H1 (cell line): ENCODE measurements around the gene CELA1. TPM values are rescaled to one million over a fixed set of nuclear protein-coding genes. Genes with fewer than 3 reads are reported as not detected.

Experiments
- CTCF ChIA-PET: fragments of 300-600 bp; sonication (Branson Sonifier 250); formaldehyde crosslinking; loops from one replicate; lab custom pipeline; 2021; ENCODE audit not compliant: partially characterized antibody; lab: Charles Lee
- POLR2A ChIA-PET: fragments of 300-600 bp; sonication (Branson Sonifier 250); formaldehyde crosslinking; loops from one replicate; lab custom pipeline; 2021; ENCODE audit warnings: inconsistent platforms; ENCODE audit not compliant: partially characterized antibody; lab: Charles Lee
- DNase-seq, 2 experiments: peaks; one replicate each; pipeline versions ENCODE4 v3.0.0 to v3.0.0-alpha.2; 2010 to 2022; ENCODE audit warnings: low spot score in 2 of 2, low read depth in 1 of 2, mixed read lengths in 1 of 2
- FAIRE-seq: peaks from 2 replicates; lab custom pipeline; 2011; peaks lifted over from hg19 to GRCh38; lab: Jason Lieb, UNC
- H2AFZ ChIP-seq: 2 replicates; pipeline ENCODE4 v1.8.1; 2012; ENCODE audit warnings: low read length, inconsistent platforms
- H2AK5ac ChIP-seq: 2 replicates; pipeline ENCODE4 v1.6.1; 2013; ENCODE audit warnings: low read depth, low read length
- H2BK120ac ChIP-seq: replicated peaks from 2 replicates; pipeline ENCODE3; 2013; ENCODE audit warnings: low read depth, low read length, inconsistent platforms
- H2BK12ac ChIP-seq: 2 replicates; pipeline ENCODE4 v1.6.1; 2013; ENCODE audit warnings: low read depth, low read length
- H2BK15ac ChIP-seq: 2 replicates; pipeline ENCODE4 v1.6.1; 2013; ENCODE audit warnings: low read length
- H2BK20ac ChIP-seq: 2 replicates; pipeline ENCODE4 v1.6.1; 2013; ENCODE audit warnings: low read length
- H2BK5ac ChIP-seq: 2 replicates; pipeline ENCODE4 v1.6.1; 2013; ENCODE audit warnings: low read depth, low read length
- H3K14ac ChIP-seq: 2 replicates; pipeline ENCODE4 v1.6.1; 2013; ENCODE audit warnings: inconsistent platforms; ENCODE audit not compliant: insufficient read length
- H3K18ac ChIP-seq: 2 replicates; pipeline ENCODE4 v1.6.1; 2013; ENCODE audit warnings: low read length; ENCODE audit errors: extremely low read depth
- H3K23ac ChIP-seq: 2 replicates; pipeline ENCODE4 v1.6.1; 2013; ENCODE audit warnings: inconsistent platforms; ENCODE audit not compliant: insufficient read length
- H3K23me2 ChIP-seq: 2 replicates; pipeline ENCODE4 v1.6.1; 2013; ENCODE audit warnings: low read depth, low read length
- H3K27ac ChIP-seq: 2 replicates; pipeline ENCODE4 v1.6.1; 2011; ENCODE audit warnings: low read depth, low read length, inconsistent platforms
- H3K27me3 ChIP-seq, 4 experiments: replicated peaks in 1 of 4; 1 replicate in 1 of 4; 2 replicates in 3 of 4; pipeline versions ENCODE4 v1.6.1 to v1.8.1; 2011 to 2013; ENCODE audit warnings: low read length in 3 of 4, mild to moderate bottlenecking in 3 of 4, inconsistent platforms in 2 of 4, mixed read lengths in 2 of 4, moderate library complexity in 1 of 4; ENCODE audit not compliant: control insufficient read depth in 3 of 4, insufficient read depth in 3 of 4; ENCODE audit errors: extremely low read depth in 1 of 4
- H3K36me3 ChIP-seq, 4 experiments: 2 replicates each; pipeline versions ENCODE4 v1.6.1 to v1.8.1; 2011 to 2013; ENCODE audit warnings: mild to moderate bottlenecking in 4 of 4, low read length in 3 of 4, moderate library complexity in 2 of 4, control low read depth in 1 of 4, inconsistent platforms in 1 of 4; ENCODE audit not compliant: insufficient read depth in 4 of 4, control insufficient read depth in 2 of 4
- H3K4ac ChIP-seq: replicated peaks from 2 replicates; pipeline ENCODE3; 2013; ENCODE audit warnings: low read length, low read depth, mixed read lengths, inconsistent platforms; ENCODE audit not compliant: insufficient read length
- H3K4me1 ChIP-seq, 4 experiments: replicated peaks in 1 of 4; 1 replicate in 1 of 4; 2 replicates in 3 of 4; pipeline versions ENCODE4 v1.6.1 to v1.8.1; 2011 to 2013; ENCODE audit warnings: low read length in 3 of 4, inconsistent platforms in 2 of 4, mixed read lengths in 1 of 4; ENCODE audit not compliant: insufficient read depth in 4 of 4, control insufficient read depth in 3 of 4
- H3K4me2 ChIP-seq, 2 experiments: 2 replicates each; pipeline versions ENCODE4 v1.6.1 to v1.8.1; 2011 to 2013; ENCODE audit warnings: low read depth in 2 of 2, low read length in 2 of 2, control low read depth in 1 of 2, inconsistent platforms in 1 of 2, mild to moderate bottlenecking in 1 of 2; ENCODE audit not compliant: insufficient read depth in 1 of 2
- H3K4me3 ChIP-seq, 4 experiments: fragments of 200-600, 300-600 bp in 1 of 4; sonication (generic), shearing (Covaris generic), sonication (Bioruptor Twin) in 1 of 4; 2 replicates each; pipeline versions ENCODE4 v1.5.1 to v1.8.1; 2011 to 2016; ENCODE audit warnings: low read length in 4 of 4, low read depth in 3 of 4, control low read depth in 2 of 4, inconsistent platforms in 2 of 4, mild to moderate bottlenecking in 2 of 4, mixed read lengths in 1 of 4, moderate library complexity in 1 of 4; ENCODE audit not compliant: insufficient read depth in 2 of 4; ENCODE audit errors: extremely low read depth in 1 of 4
- H3K56ac ChIP-seq: replicated peaks from 2 replicates; pipeline ENCODE3; 2013; ENCODE audit warnings: low read depth, mild to moderate bottlenecking, mixed read lengths, low read length, inconsistent platforms; ENCODE audit not compliant: insufficient read length
- H3K79me1 ChIP-seq: 2 replicates; pipeline ENCODE4 v1.6.1; 2013; ENCODE audit warnings: low read depth, low read length, control low read depth
- H3K79me2 ChIP-seq, 2 experiments: 2 replicates each; pipeline versions ENCODE4 v1.6.1 to v1.8.1; 2012 to 2013; ENCODE audit warnings: low read length in 2 of 2, mild to moderate bottlenecking in 2 of 2, inconsistent platforms in 1 of 2; ENCODE audit not compliant: insufficient read depth in 2 of 2, control insufficient read depth in 1 of 2
- H3K9ac ChIP-seq, 4 experiments: replicated peaks in 1 of 4; 1 replicate in 1 of 4; 2 replicates in 3 of 4; pipeline versions ENCODE4 v1.6.1 to v1.8.1; 2011 to 2013; ENCODE audit warnings: low read depth in 3 of 4, low read length in 3 of 4, control low read depth in 2 of 4, mild to moderate bottlenecking in 2 of 4, moderate library complexity in 2 of 4, inconsistent platforms in 1 of 4; ENCODE audit errors: extremely low read depth in 1 of 4
- H3K9me3 ChIP-seq, 2 experiments: 2 replicates each; pipeline versions ENCODE4 v1.6.1 to v1.8.1; 2012 to 2013; ENCODE audit warnings: mild to moderate bottlenecking in 2 of 2, moderate library complexity in 2 of 2, control low read depth in 1 of 2, inconsistent platforms in 1 of 2, low read depth in 1 of 2, low read length in 1 of 2, mixed read lengths in 1 of 2; ENCODE audit not compliant: insufficient read depth in 2 of 2
- H4K20me1 ChIP-seq, 2 experiments: replicated peaks in 1 of 2; 2 replicates each; pipeline versions ENCODE3 to v1.8.1; 2011 to 2013; ENCODE audit warnings: inconsistent platforms in 2 of 2, low read length in 2 of 2, mild to moderate bottlenecking in 1 of 2; ENCODE audit not compliant: insufficient read depth in 2 of 2, control insufficient read depth in 1 of 2
- H4K5ac ChIP-seq: 2 replicates; pipeline ENCODE4 v1.6.1; 2013; ENCODE audit warnings: low read length, low read depth, mixed read lengths, inconsistent platforms; ENCODE audit not compliant: insufficient read length
- H4K8ac ChIP-seq: 2 replicates; pipeline ENCODE4 v1.8.0; 2013; ENCODE audit warnings: mild to moderate bottlenecking, moderate library complexity, low read length, inconsistent platforms; ENCODE audit not compliant: insufficient read depth; ENCODE audit errors: extremely low read depth
- H4K91ac ChIP-seq: replicated peaks from 2 replicates; pipeline ENCODE3; 2013; ENCODE audit warnings: low read length, mixed read lengths, inconsistent platforms; ENCODE audit not compliant: insufficient read length
- BACH1 ChIP-seq: IDR thresholded peaks from 2 replicates; pipeline ENCODE4 v1.6.1; 2012; ENCODE audit warnings: low read length, improper control_type of control experiment
- EP300 ChIP-seq, 2 experiments: IDR thresholded peaks; 1 replicate in 1 of 2; 2 replicates in 1 of 2; pipeline ENCODE4 v1.6.1; 2011 to 2012; ENCODE audit warnings: low read depth in 2 of 2, low read length in 2 of 2, mild to moderate bottlenecking in 2 of 2, borderline replicate concordance in 1 of 2, inconsistent platforms in 1 of 2, moderate library complexity in 1 of 2
- HDAC2 ChIP-seq, 2 experiments: fragments of 300-600 bp in 1 of 2; sonication (generic) in 1 of 2; IDR thresholded peaks; 2 replicates each; pipeline ENCODE4 v1.6.1; 2011 to 2012; ENCODE audit warnings: low read depth in 2 of 2, low read length in 2 of 2, mild to moderate bottlenecking in 2 of 2, moderate library complexity in 2 of 2, borderline replicate concordance in 1 of 2, inconsistent platforms in 1 of 2
- JUN ChIP-seq: IDR thresholded peaks from 2 replicates; pipeline ENCODE4 v1.6.1; 2011; ENCODE audit warnings: low read depth, mild to moderate bottlenecking, improper control_type of control experiment, low read length
- NRF1 ChIP-seq: IDR thresholded peaks from 2 replicates; pipeline ENCODE4 v1.6.1; 2011; ENCODE audit warnings: mild to moderate bottlenecking, low read depth, low read length, improper control_type of control experiment
- RNF2 ChIP-seq: fragments of 200-900, 300-1000 bp; sonication (generic); IDR thresholded peaks from 2 replicates; pipeline ENCODE4 v1.7.1; 2016; ENCODE audit warnings: borderline replicate concordance, low read depth, mild to moderate bottlenecking, antibody characterized with exemption, low read length; ENCODE audit not compliant: poor library complexity, severe bottlenecking; ENCODE audit errors: missing control alignments
- SIX5 ChIP-seq: IDR thresholded peaks from 2 replicates; pipeline ENCODE4 v1.6.1; 2011; ENCODE audit warnings: mild to moderate bottlenecking, low read depth, low read length
- TAF7 ChIP-seq: optimal IDR thresholded peaks from 2 replicates; pipeline ENCODE3; 2011; ENCODE audit warnings: low read depth, mild to moderate bottlenecking, inconsistent platforms, low read length, moderate library complexity, borderline replicate concordance
- TBP ChIP-seq: IDR thresholded peaks from 2 replicates; pipeline ENCODE4 v1.6.1; 2011; ENCODE audit warnings: low read depth, low read length, improper control_type of control experiment
- WGBS, 2 experiments: shearing (Covaris generic) in 1 of 2; methylation state at CpG; one replicate each; pipeline versions ENCODE4 v1.1.6 to v1.1.7; 2013 to 2015; ENCODE audit warnings: low lambda C conversion rate in 2 of 2, mixed read lengths in 2 of 2, inconsistent platforms in 1 of 2, low coverage in 1 of 2, missing lambda C conversion rate in 1 of 2; ENCODE audit not compliant: insufficient replicate concordance in 2 of 2, insufficient coverage in 1 of 2, insufficient read length in 1 of 2; ENCODE audit errors: extremely low coverage in 1 of 2, missing lambda C conversion rate in 1 of 2; 5-methylcytosine and 5-hydroxymethylcytosine counted together
- polyA plus RNA-seq, 7 experiments: library from polyadenylated mRNA; depleted of rRNA in 3 of 7; stranded (reverse) in 5 of 7; unstranded in 2 of 7; fragments of >200 nt in 5 of 7; fragments of 200-250 nt in 2 of 7; gene quantifications; 1 replicate in 5 of 7; 2 replicates in 1 of 7; 4 replicates in 1 of 7; pipeline versions ENCODE4 v1.2.1 to v1.2.3, GENCODE V29; 2011 to 2013; ENCODE audit warnings: missing spikeins in 2 of 7, mixed read lengths in 2 of 7
- total RNA-seq: library from RNA; stranded (reverse); fragmentation: NEBNext Ultra II Directional; extraction: Animal tissue kit (Norgen Biotek cat#: 25700); gene quantifications from 2 replicates; pipeline ENCODE4 v1.2.1, GENCODE V29; 2021

Gene CELA1
- total and polyA plus RNA-seq, 2 of the 8 experiments (the other 6 are each of a cell fraction or from before 2014, with no cell fraction given), result 0.09 TPM; not detected in 1

- CTCF ChIA-PET, result interaction anchor here (0.6 to 4.4 kb wide), 5 partner anchors 9 to 96 kb away, joined by 3 to 44 read pairs (median 3); no protein-coding TSS in a partner anchor
- no peaks in the 10 kb centered on the region for H3K9me3 ChIP-seq
- no peaks in the 10 kb centered on the region for H3K27me3 ChIP-seq
- TF ChIP-seq NRF1 (no peak), JUN (no peak), TBP (no peak), SIX5 (no peak), TAF7 (no peak), HDAC2 (IDR thresholded peaks at IDR 0.05; ENCODE audit: borderline replicate concordance in 1 of 2, low read depth in 2 of 2, low read length in 2 of 2) (no peak), RNF2 (no peak), EP300 (IDR thresholded peaks at IDR 0.05; ENCODE audit: borderline replicate concordance in 1 of 2, low read depth in 2 of 2, low read length in 2 of 2) (no peak), BACH1 (no peak)
Measured at GRCh38 chr12:51362307-51362706, 15.8 kb upstream of the CELA1 start.

More at GRCh38 chr12:51362307-51362706, 15.8 kb upstream of the CELA1 start:
- no peak overlapping the region for H2BK120ac ChIP-seq
- H3K23me2 ChIP-seq, result no peaks in the 10 kb centered on the region
- no peaks in the 10 kb centered on the region for H3K79me1 ChIP-seq
- peaks cover 0 to 17% (median 3%) of the 10 kb centered on the region in 4 experiments; a peak in 4 of 8 replicates for H3K36me3 ChIP-seq
- H2AK5ac ChIP-seq, result no peak overlapping the region
- H3K18ac ChIP-seq, result no peak overlapping the region
- H3K27ac ChIP-seq, result no peak overlapping the region
- no peak overlapping the region for H3K4ac ChIP-seq
- H3K4me1 ChIP-seq, result no peaks in the 10 kb centered on the region; a peak in 1 of 7 replicates
- H2BK20ac ChIP-seq, result no peak overlapping the region
- no peak overlapping the region for H2BK5ac ChIP-seq
- H2AFZ ChIP-seq, result no peak overlapping the region
- no peak overlapping the region for H2BK12ac ChIP-seq
- WGBS, 2 experiments, result 97% methylated on average over 6 of the region's 6 CpGs; no CpG with 5 or more reads in 1 of the 2 experiments
- H3K4me2 ChIP-seq, result no peak overlapping the region
- no peak overlapping the region for H4K5ac ChIP-seq
- FAIRE-seq (no peak), DNase-seq (no peak)
- H4K20me1 ChIP-seq, result no peaks in the 10 kb centered on the region
- POLR2A ChIA-PET, result interaction anchor here (1.3 kb wide), 1 partner anchor 9 kb away, joined by 3 read pairs; no protein-coding TSS in a partner anchor
- no peak overlapping the region for H3K9ac ChIP-seq
- H4K8ac ChIP-seq, result no peak overlapping the region
- H3K23ac ChIP-seq, result no peak overlapping the region
- H3K56ac ChIP-seq, result no peak overlapping the region
- no peak overlapping the region for H3K14ac ChIP-seq
- H2BK15ac ChIP-seq, result no peak overlapping the region
- no peak overlapping the region for H3K4me3 ChIP-seq
- H4K91ac ChIP-seq, result no peak overlapping the region
- no peaks in the 10 kb centered on the region for H3K79me2 ChIP-seq
